GM19043 (cell line): ENCODE data around the gene SLC9B1.
"Not testable (repeated sequence)": the region's sequence is repeated elsewhere in the genome, so short reads cannot be mapped to it uniquely, and the experiment has no call there.

ENCODE experiments used
- ATAC-seq: cut with Tn5 transposase; IDR thresholded peaks from one replicate; pipeline ENCODE4 v1.9.1; 2021; ENCODE audit warnings: low read depth; ENCODE audit not compliant: unreplicated experiment

Gene SLC9B1

GRCh38 chr4:103011378-103012025 is 8.0 kb downstream of the SLC9B1 start:
- no peak for ATAC-seq

GRCh38 chr4:103010804-103011203 is 8.7 kb downstream of the SLC9B1 start:
- ATAC-seq: no peak

- ATAC-seq: peak; percentile 72
Measured at GRCh38 chr4:103008875-103009729, 10.4 kb downstream of the SLC9B1 start.

GRCh38 chr4:103002551-103002950 is 17.0 kb downstream of the SLC9B1 start:
- no peak for ATAC-seq

GRCh38 chr4:102994803-102995202 is 24.7 kb downstream of the SLC9B1 start:
- no peak for ATAC-seq

GRCh38 chr4:102993985-102994384 is 25.5 kb downstream of the SLC9B1 start:
- ATAC-seq: not testable (repeated sequence)

GRCh38 chr4:102988429-102989020 is 31.0 kb downstream of the SLC9B1 start:
- ATAC-seq: no peak

- ATAC-seq: no peak
Measured at GRCh38 chr4:102981005-102981404, 38.5 kb downstream of the SLC9B1 start.

- not testable (repeated sequence) for ATAC-seq
Measured at GRCh38 chr4:102961813-102962212, 57.7 kb downstream of the SLC9B1 start.

GRCh38 chr4:102959496-102959895 is 60.0 kb downstream of the SLC9B1 start:
- no peak for ATAC-seq

GRCh38 chr4:102945066-102945465 is 74.4 kb downstream of the SLC9B1 start:
- ATAC-seq: no peak

GRCh38 chr4:102938063-102938462 is 81.4 kb downstream of the SLC9B1 start:
- not testable (repeated sequence) for ATAC-seq

- no peak for ATAC-seq
Measured at GRCh38 chr4:102935716-102936115, 83.8 kb downstream of the SLC9B1 start.

- ATAC-seq: not testable (repeated sequence)
Measured at GRCh38 chr4:102919697-102920096, 99.8 kb downstream of the SLC9B1 start.

GRCh38 chr4:102918859-102919258 is 100.6 kb downstream of the SLC9B1 start:
- no peak for ATAC-seq

GRCh38 chr4:102901804-102902203 is 117.7 kb downstream of the SLC9B1 start:
- ATAC-seq: no peak

- ATAC-seq: not testable (repeated sequence)
Measured at GRCh38 chr4:102897610-102898009, 121.9 kb downstream of the SLC9B1 start.

- not testable (repeated sequence) for ATAC-seq
Measured at GRCh38 chr4:102896547-102896946, 123.0 kb downstream of the SLC9B1 start.

- not testable (repeated sequence) for ATAC-seq
Measured at GRCh38 chr4:102889866-102890265, 129.6 kb downstream of the SLC9B1 start.

GRCh38 chr4:102888570-102888969 is 130.9 kb downstream of the SLC9B1 start:
- not testable (repeated sequence) for ATAC-seq

GRCh38 chr4:102883278-102883677 is 136.2 kb downstream of the SLC9B1 start:
- ATAC-seq: no peak
